SK-N-SH (cell line): Measurements from ENCODE around the gene POU6F2.

ENCODE experiments used
- ELF1 ChIP-seq: IDR thresholded peaks from 2 replicates; pipeline ENCODE4 v1.4.0; 2012
- FOXM1 ChIP-seq: IDR thresholded peaks from 2 replicates; pipeline ENCODE4 v1.4.0; 2012; ENCODE audit warnings: low read depth, mild to moderate bottlenecking
- GATA2 ChIP-seq: sonication (generic); formaldehyde crosslinking; IDR thresholded peaks from 2 replicates; pipeline ENCODE4 v1.5.0; 2020; ENCODE audit warnings: mild to moderate bottlenecking, missing genetic modification reagents
- POLR2AphosphoS5 ChIP-seq: IDR thresholded peaks from 2 replicates; pipeline ENCODE4 v1.6.1; 2012; ENCODE audit warnings: low read depth, low read length
- RAD21 ChIP-seq: IDR thresholded peaks from 2 replicates; pipeline ENCODE4 v1.6.1; 2012; ENCODE audit warnings: mild to moderate bottlenecking, low read length
- RCOR1 ChIP-seq: fragments of 150-350 bp; IDR thresholded peaks from 2 replicates; pipeline ENCODE4 v1.6.1; 2017; ENCODE audit warnings: antibody characterized with exemption, low read length
- TF ChIP-seq, protein P1 (sequence below): fragments of 200-600 bp; sonication (generic); IDR thresholded peaks from 2 replicates; pipeline ENCODE4 v1.6.1; 2017; ENCODE audit warnings: antibody characterized with exemption, mild to moderate bottlenecking, moderate library complexity
- TF ChIP-seq, protein P2 (sequence below): IDR thresholded peaks from 2 replicates; pipeline ENCODE4 v1.4.0; 2012; ENCODE audit warnings: low read depth, borderline replicate concordance

DNA sequence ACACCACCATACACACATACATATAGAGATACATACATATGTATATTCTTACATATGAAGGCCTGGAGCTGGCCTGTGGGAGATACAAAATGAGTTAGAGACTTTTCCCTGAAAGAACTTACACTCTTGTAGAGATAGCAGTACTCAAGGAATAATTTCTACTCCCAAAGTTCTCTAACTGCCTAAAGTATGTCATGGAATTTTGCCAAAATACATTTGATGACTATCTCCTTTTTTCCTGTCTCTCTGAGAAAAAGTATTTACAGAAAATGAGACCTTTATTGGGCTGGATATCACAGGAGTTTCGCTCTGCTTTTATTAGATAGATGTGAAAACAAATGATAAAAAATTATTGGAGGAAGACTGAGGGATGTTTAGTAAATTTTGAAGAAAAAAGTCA lies 220.1 kb downstream of the POU6F2 start:
- TF ChIP-seq RAD21 (no peak), ELF1 (no peak), GATA2 (CRISPR knock-in tag) (no peak), RCOR1 (no peak), POLR2AphosphoS5 (no peak), FOXM1 (no peak)
- TF ChIP-seq, protein P1, sequence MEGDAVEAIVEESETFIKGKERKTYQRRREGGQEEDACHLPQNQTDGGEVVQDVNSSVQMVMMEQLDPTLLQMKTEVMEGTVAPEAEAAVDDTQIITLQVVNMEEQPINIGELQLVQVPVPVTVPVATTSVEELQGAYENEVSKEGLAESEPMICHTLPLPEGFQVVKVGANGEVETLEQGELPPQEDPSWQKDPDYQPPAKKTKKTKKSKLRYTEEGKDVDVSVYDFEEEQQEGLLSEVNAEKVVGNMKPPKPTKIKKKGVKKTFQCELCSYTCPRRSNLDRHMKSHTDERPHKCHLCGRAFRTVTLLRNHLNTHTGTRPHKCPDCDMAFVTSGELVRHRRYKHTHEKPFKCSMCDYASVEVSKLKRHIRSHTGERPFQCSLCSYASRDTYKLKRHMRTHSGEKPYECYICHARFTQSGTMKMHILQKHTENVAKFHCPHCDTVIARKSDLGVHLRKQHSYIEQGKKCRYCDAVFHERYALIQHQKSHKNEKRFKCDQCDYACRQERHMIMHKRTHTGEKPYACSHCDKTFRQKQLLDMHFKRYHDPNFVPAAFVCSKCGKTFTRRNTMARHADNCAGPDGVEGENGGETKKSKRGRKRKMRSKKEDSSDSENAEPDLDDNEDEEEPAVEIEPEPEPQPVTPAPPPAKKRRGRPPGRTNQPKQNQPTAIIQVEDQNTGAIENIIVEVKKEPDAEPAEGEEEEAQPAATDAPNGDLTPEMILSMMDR, result no peak
- TF ChIP-seq, protein P2, sequence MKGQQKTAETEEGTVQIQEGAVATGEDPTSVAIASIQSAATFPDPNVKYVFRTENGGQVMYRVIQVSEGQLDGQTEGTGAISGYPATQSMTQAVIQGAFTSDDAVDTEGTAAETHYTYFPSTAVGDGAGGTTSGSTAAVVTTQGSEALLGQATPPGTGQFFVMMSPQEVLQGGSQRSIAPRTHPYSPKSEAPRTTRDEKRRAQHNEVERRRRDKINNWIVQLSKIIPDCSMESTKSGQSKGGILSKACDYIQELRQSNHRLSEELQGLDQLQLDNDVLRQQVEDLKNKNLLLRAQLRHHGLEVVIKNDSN, result no peak
